ENCODE data around the gene PLA2G4E.

PLA2G4E gene

GRCh38 chr15:42018306-42019224 is 2.3 kb downstream of the PLA2G4E start:
- no peak for DNase-seq (ENCODE audit: low read depth in 3 of 3)

GRCh38 chr15:42016971-42017370 is 3.9 kb downstream of the PLA2G4E start:
- no peak for DNase-seq (ENCODE audit: low read depth in 3 of 3)

GRCh38 chr15:42014406-42014805 is 6.4 kb downstream of the PLA2G4E start:
- DNase-seq (ENCODE audit: low read depth in 3 of 3), result no peak

- DNase-seq (ENCODE audit: low read depth in 3 of 3), result no peak
These were observed 7.8 kb downstream of the PLA2G4E start for GRCh38 chr15:42012928-42013482.

- DNase-seq (ENCODE audit: low read depth in 3 of 3), result no peak
These were observed 8.6 kb downstream of the PLA2G4E start for GRCh38 chr15:42012241-42012640.

- DNase-seq (ENCODE audit: low read depth in 3 of 3), result no peak
These were observed 9.8 kb downstream of the PLA2G4E start for GRCh38 chr15:42011074-42011473.

GRCh38 chr15:42010434-42010833 is 10.4 kb downstream of the PLA2G4E start:
- DNase-seq (ENCODE audit: low read depth in 3 of 3), result no peak

GRCh38 chr15:42009474-42009873 is 11.4 kb downstream of the PLA2G4E start:
- DNase-seq (ENCODE audit: low read depth in 3 of 3), result no peak

GRCh38 chr15:42009022-42009421 is 11.8 kb downstream of the PLA2G4E start:
- no peak for DNase-seq (ENCODE audit: low read depth in 3 of 3)

- no peak for DNase-seq (ENCODE audit: low read depth in 3 of 3)
These were observed 13.5 kb downstream of the PLA2G4E start for GRCh38 chr15:42007386-42007785.

- no peak for DNase-seq (ENCODE audit: low read depth in 3 of 3)
These were observed 18.5 kb downstream of the PLA2G4E start for GRCh38 chr15:42002333-42002732.

- DNase-seq (ENCODE audit: low read depth in 3 of 3), result no peak
These were observed 19.6 kb downstream of the PLA2G4E start for GRCh38 chr15:42001236-42001635.

- DNase-seq (ENCODE audit: low read depth in 3 of 3), result no peak
These were observed 21.3 kb downstream of the PLA2G4E start for GRCh38 chr15:41999290-42000285.

- no peak for DNase-seq (ENCODE audit: low read depth in 3 of 3)
These were observed 23.0 kb downstream of the PLA2G4E start for GRCh38 chr15:41997845-41998244.

GRCh38 chr15:41996921-41997592 is 23.8 kb downstream of the PLA2G4E start:
- no peak for DNase-seq (ENCODE audit: low read depth in 3 of 3)

- DNase-seq (ENCODE audit: low read depth in 3 of 3), result no peak
These were observed 24.5 kb downstream of the PLA2G4E start for GRCh38 chr15:41996376-41996775.

- DNase-seq (ENCODE audit: low read depth in 3 of 3), result no peak
These were observed 25.4 kb downstream of the PLA2G4E start for GRCh38 chr15:41995476-41995855.

- DNase-seq (ENCODE audit: low read depth in 3 of 3), result no peak
These were observed 25.9 kb downstream of the PLA2G4E start for GRCh38 chr15:41994772-41995475.

GRCh38 chr15:41994171-41994650 is 26.6 kb downstream of the PLA2G4E start:
- DNase-seq (ENCODE audit: low read depth in 3 of 3), result no peak

- DNase-seq (ENCODE audit: low read depth in 3 of 3), result no peak
These were observed 27.2 kb downstream of the PLA2G4E start for GRCh38 chr15:41993472-41994170.
